Kidney (tissue), 14 donors: Measurements from ENCODE around the gene HK2. TPM values are rescaled to one million over a fixed set of nuclear protein-coding genes. Genes with fewer than 3 reads are reported as not detected.

Experiments
- DNase-seq, 5 donors: peaks; one replicate each; pipeline ENCODE4 v3.0.0-alpha.2; 2013 to 2020
- FAIRE-seq: peaks from 2 replicates; lab custom pipeline; 2012; peaks lifted over from hg19 to GRCh38; lab: Jason Lieb, UNC
- H3K27ac ChIP-seq, 2 donors: one replicate each; pipeline ENCODE4 v1.7.0; 2013; ENCODE audit warnings: low read depth in 2 of 2, low read length in 2 of 2, inconsistent platforms in 1 of 2
- H3K27me3 ChIP-seq: one replicate; pipeline ENCODE4 v1.7.1; 2013; ENCODE audit warnings: low read length, inconsistent platforms; ENCODE audit not compliant: control insufficient read depth, insufficient read depth
- H3K36me3 ChIP-seq, 3 donors: one replicate each; pipeline versions ENCODE4 v1.7.0 to v1.7.1; 2013; ENCODE audit warnings: low read length in 3 of 3, control low read depth in 1 of 3, inconsistent platforms in 1 of 3; ENCODE audit not compliant: insufficient read depth in 3 of 3, control insufficient read depth in 2 of 3
- H3K4me1 ChIP-seq, 3 donors: one replicate each; pipeline versions ENCODE4 v1.7.0 to v1.7.1; 2013; ENCODE audit warnings: low read length in 3 of 3, inconsistent platforms in 1 of 3, low read depth in 1 of 3; ENCODE audit not compliant: control insufficient read depth in 2 of 3, insufficient read depth in 2 of 3
- H3K4me3 ChIP-seq, 3 donors: one replicate each; pipeline versions ENCODE4 v1.7.0 to v1.8.1; 2013; ENCODE audit warnings: low read length in 3 of 3, control low read depth in 1 of 3, inconsistent platforms in 1 of 3
- H3K9ac ChIP-seq, 3 donors: one replicate each; pipeline versions ENCODE4 v1.7.0 to v1.7.1; 2013; ENCODE audit warnings: low read length in 3 of 3, control low read depth in 1 of 3, inconsistent platforms in 1 of 3
- H3K9me3 ChIP-seq, 3 donors: one replicate each; pipeline versions ENCODE4 v1.7.0 to v1.7.1; 2013; ENCODE audit warnings: low read length in 3 of 3, control low read depth in 1 of 3, inconsistent platforms in 1 of 3; ENCODE audit not compliant: control insufficient read depth in 2 of 3, insufficient read depth in 1 of 3
- intact Hi-C: fragments of 100-400 bp; cut with DNase I; formaldehyde crosslinking; loops from one replicate; pipeline ENCODE4 v1.11.1; 2022
- polyA plus RNA-seq: library from polyadenylated mRNA; stranded (reverse); fragments of 350-450 nt; fragmentation: Illumina TruSeq; extraction: RNeasy Lipid Tissue Mini Kit (QIAGEN cat#74804); gene quantifications from one replicate; pipeline ENCODE4 v1.2.3, GENCODE V29; 2014; ENCODE audit warnings: low read depth, low replicate concordance; ENCODE audit not compliant: insufficient read depth
- total RNA-seq: library from RNA; stranded (reverse); fragmentation: NEBNext Ultra II Directional; extraction: Animal tissue kit (Norgen Biotek cat#: 25700); gene quantifications from one replicate; pipeline ENCODE4 v1.2.1, GENCODE V29; 2021
- TF ChIP-seq, protein P1 (sequence below): IDR thresholded peaks from 3 replicates; pipeline ENCODE4 v1.5.1; 2012; ENCODE audit warnings: mild to moderate bottlenecking, moderate library complexity, borderline replicate concordance; ENCODE audit not compliant: insufficient read depth; ENCODE audit errors: extremely low read depth
- donor health status: control.
- donor health status: control.
- donor health status: control.
- donor health status: control.
- donor health status: control.
- donor health status: DM: yes; HTN: yes; CAD: no.
- donor health status: Normal renal cell carcinoma (clear cell type).

HK2 gene
- total and polyA plus RNA-seq, 2 donors from 2014 or later: 0.47 to 8.6 TPM

GRCh38 chr2:74880054-74880728 lies 46.3 kb downstream of the HK2 start:
- TF ChIP-seq, protein P1, sequence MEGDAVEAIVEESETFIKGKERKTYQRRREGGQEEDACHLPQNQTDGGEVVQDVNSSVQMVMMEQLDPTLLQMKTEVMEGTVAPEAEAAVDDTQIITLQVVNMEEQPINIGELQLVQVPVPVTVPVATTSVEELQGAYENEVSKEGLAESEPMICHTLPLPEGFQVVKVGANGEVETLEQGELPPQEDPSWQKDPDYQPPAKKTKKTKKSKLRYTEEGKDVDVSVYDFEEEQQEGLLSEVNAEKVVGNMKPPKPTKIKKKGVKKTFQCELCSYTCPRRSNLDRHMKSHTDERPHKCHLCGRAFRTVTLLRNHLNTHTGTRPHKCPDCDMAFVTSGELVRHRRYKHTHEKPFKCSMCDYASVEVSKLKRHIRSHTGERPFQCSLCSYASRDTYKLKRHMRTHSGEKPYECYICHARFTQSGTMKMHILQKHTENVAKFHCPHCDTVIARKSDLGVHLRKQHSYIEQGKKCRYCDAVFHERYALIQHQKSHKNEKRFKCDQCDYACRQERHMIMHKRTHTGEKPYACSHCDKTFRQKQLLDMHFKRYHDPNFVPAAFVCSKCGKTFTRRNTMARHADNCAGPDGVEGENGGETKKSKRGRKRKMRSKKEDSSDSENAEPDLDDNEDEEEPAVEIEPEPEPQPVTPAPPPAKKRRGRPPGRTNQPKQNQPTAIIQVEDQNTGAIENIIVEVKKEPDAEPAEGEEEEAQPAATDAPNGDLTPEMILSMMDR: no peak
- no peak for FAIRE-seq

GRCh38 chr2:74881176-74881575 lies 47.2 kb downstream of the HK2 start:
- H3K27me3 ChIP-seq: no peaks in the 10 kb centered on the region
- DNase-seq (no peak), FAIRE-seq (no peak)
- H3K4me1 ChIP-seq: no peaks in the 10 kb centered on the region
- H3K9ac ChIP-seq: no peak overlapping the region
- TF ChIP-seq, protein P1: no peak
- H3K9me3 ChIP-seq: no peaks in the 10 kb centered on the region
- no peak overlapping the region for H3K4me3 ChIP-seq
- H3K27ac ChIP-seq: no peak overlapping the region
- H3K36me3 ChIP-seq: no peaks in the 10 kb centered on the region
- intact Hi-C loops: no loop called here

More at GRCh38 chr2:74880054-74880728, 46.3 kb downstream of the HK2 start:
- intact Hi-C loops: no loop called here
- Histone ChIP-seq H3K9me3 (no peaks in the 10 kb centered on the region), H3K36me3 (no peaks in the 10 kb centered on the region), H3K9ac (no peak overlapping the region), H3K27ac (no peak overlapping the region), H3K4me1 (no peaks in the 10 kb centered on the region), H3K4me3 (no peak overlapping the region), H3K27me3 (no peaks in the 10 kb centered on the region)
- DNase-seq: no peak

- no peak for FAIRE-seq
- intact Hi-C loops: no loop called here
Observed at GRCh38 chr2:74881626-74882298, 47.8 kb downstream of the HK2 start.

More at GRCh38 chr2:74881626-74882298, 47.8 kb downstream of the HK2 start:
- no peak for DNase-seq
- Histone ChIP-seq H3K27me3 (no peaks in the 10 kb centered on the region), H3K9ac (no peak overlapping the region), H3K4me3 (no peak overlapping the region), H3K4me1 (no peaks in the 10 kb centered on the region), H3K36me3 (no peaks in the 10 kb centered on the region), H3K9me3 (no peaks in the 10 kb centered on the region), H3K27ac (no peak overlapping the region)
- TF ChIP-seq, protein P1: no peak
